DMS53 treated with DMSO at 0.1 percent for 48 hours (cell line): ENCODE results near the gene PABPN1L.

Experiments
- DNase-seq: peaks from one replicate; lab custom pipeline; 2025; ENCODE audit not compliant: unreplicated experiment; lab: John Stamatoyannopoulos, UW

Gene PABPN1L, protein sequence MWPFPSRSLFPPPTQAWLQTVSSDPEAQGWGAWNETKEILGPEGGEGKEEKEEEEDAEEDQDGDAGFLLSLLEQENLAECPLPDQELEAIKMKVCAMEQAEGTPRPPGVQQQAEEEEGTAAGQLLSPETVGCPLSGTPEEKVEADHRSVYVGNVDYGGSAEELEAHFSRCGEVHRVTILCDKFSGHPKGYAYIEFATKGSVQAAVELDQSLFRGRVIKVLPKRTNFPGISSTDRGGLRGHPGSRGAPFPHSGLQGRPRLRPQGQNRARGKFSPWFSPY

GRCh38 chr16:88866151-88866920, at the start of gene PABPN1L:
PABPN1L (minus strand) TSS chr16:88866660; CDS start chr16:88866606, 54 bp downstream.
- peak; percentile 33 for DNase-seq

GRCh38 chr16:88915639-88916327, 49.3 kb upstream of the PABPN1L start:
- no peak for DNase-seq

GRCh38 chr16:88914750-88915368, 48.4 kb upstream of the PABPN1L start:
- no peak for DNase-seq

- no peak for DNase-seq
Measured at GRCh38 chr16:88913870-88914269, 47.4 kb upstream of the PABPN1L start.

DNA sequence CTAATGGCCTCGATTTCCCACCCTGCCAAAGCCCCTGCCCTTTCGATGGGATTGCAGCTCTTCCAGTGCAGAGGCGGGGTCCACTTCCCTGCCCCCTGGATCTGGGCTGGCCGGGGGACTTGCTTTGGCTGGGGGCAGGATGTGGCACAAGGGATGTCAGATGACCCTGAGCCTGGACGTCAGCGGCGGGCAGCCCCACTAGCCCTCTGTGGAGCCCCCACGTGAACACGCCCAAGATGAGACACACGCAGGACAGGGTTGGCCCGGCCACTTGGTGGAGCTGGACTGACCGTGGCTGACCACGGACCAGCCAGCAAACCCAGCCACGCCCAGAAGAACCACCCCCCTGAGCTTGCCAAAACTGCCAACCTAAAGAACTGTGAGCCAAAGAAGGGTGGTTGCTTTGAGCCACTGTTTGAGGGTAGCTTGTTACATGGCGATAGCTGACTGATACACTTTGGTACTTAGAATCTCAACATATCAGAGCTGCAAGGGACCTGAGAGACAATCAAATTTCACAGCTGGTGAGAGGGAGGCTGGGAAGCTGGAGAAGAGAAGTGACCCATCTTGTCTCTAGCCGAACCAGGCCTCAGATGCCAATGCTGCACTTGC, 46.6 kb upstream of the PABPN1L start:
- DNase-seq, result no peak

GRCh38 chr16:88912556-88912955, 46.1 kb upstream of the PABPN1L start:
- no peak for DNase-seq

DNA sequence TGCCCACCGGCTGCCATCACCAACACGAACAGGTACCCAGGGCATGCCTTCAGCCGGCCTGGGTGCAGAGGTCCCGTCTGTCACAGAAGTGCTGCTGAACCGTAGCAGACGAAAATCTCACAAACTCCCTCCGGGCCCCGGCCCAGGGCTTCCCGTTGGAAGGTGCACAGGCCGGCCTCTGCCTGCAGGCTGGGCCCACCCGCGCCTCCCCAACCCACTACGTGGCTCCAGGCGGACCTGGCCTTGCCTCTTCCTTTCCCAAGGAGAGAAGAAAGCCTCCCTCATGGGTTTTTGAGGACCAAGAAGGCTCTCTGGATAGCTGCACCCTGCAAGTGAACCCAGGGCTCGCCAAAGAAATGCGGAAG, 45.5 kb upstream of the PABPN1L start:
- DNase-seq, result no peak

GRCh38 chr16:88911136-88911945, 44.9 kb upstream of the PABPN1L start:
- DNase-seq, result no peak

DNA sequence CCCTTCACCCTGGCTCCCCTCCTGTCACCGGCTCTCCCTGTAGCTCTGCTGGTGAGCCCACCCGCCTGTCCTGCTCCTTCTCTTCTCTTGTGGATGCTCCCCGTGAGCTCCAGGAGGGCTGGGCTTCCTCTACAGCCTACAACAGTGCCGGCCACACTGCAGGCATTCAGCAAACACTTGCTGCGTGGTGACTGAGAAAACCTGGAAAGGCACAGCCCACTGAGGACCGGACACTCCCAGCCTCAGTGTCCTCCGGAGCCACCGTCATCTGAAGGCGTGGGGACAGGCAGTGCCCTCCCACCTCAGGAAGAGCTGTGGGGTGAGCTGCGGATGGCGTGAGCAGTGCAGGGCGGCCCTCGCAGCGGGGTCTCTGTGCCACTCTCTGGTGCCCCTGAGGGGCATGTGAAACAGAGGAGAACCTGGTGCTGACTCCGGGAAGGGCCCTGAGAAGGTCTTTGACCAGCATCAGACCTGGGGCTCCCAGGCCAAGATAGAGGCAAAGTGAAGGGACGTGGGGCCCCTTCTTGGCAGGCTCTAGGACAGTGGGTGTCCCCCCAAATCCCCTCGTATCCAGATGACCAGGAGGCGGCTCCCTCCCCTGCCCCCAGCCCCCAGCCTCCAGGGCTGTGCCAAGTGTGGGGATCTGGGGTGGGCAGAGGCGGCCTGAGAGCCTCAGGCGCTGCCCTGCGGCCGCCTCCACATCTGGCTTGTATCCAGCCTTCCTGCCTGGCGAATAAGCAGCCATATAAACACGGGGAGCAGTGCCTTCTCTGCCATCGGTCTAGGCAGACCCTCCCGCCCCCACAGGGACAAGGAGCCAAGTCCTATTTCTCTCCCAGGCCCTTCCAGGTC, 44.0 kb upstream of the PABPN1L start:
- no peak for DNase-seq

DNA sequence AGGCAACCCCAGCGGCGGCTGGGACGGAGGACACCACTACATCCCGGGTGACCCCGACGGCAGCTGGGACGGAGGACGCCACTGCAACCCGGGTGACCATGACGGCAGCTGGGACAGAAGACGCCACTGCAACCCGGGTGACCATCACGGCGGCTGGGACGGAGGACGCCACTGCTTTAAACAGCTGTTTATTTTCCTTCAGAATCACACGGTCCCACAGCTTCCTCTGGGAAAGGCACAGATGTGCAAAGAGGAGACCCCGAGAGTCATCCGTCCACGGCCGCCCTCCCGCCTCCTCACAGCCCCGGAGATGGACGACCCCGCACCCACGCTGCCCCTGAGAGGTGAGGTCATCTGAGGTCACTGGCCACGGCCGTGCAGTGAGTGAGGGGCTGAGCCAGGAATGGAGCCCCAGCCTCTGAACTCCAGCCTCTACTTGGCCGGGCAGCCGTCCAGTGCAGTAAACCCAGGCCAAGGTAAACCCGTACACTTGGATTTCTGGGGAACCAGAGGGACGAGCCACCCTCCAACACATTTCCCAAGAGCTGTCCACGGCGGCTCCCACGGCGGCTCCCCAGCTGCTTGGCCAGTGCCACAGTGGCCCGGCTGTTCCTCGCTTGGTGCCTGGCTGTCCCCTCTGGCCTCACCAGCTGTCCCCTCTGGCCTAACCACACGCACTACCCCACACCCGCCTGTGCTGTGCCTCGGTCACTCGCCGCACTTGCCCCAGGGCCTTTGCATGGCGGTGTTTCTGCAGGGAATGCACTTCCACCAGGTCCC, 43.2 kb upstream of the PABPN1L start:
- DNase-seq, result no peak

GRCh38 chr16:88908307-88908706, 41.8 kb upstream of the PABPN1L start:
- no peak for DNase-seq

DNA sequence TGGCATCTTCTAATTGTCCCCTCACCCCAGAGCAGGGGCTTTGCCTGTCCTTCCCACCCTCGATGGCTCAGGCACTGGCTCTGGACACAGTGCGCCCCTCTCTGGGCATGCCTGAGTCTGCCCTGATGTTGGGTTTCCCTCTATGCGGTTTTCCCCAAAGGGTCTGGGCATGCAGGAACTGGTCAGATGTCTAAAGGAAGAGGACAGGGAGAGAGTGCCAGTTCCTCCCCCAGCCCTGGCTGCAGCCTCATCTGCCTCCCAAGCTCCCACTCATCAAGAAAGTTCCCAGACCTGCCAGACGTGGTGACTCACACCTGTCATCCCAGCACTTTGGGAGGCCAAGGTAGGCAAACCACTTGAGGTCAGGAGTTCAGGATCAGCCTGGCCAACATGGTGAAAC, 41.3 kb upstream of the PABPN1L start:
- DNase-seq, result no peak

DNA sequence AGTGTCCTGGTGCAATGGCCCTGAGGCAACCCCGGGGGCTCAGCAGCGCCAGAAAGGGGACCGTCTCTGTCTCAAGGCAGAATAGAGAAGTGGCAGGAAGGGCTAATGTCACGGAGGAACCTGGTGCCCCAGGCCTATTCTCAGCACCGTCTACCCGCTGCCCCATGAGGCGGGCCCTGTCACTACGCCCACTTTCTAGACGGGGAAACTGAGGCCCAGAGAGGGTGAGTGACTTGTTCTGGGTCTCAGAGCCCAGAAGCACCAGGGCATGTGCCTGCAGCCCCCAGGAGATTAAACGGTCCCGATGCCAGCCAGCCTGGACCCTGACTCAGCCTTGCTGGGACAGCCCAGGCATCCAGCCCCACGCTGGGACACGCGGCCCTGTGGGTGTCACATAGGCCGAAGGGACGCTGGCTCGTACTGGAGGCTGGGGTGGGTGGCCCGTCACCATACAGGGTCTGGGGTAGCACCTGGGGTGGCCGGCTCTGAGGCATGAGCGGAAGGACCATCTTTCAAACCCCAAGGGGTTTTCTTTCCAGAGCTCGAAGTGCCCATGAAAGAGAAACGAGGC, 40.2 kb upstream of the PABPN1L start:
- no peak for DNase-seq

GRCh38 chr16:88906020-88906419, 39.6 kb upstream of the PABPN1L start:
- DNase-seq, result no peak

DNA sequence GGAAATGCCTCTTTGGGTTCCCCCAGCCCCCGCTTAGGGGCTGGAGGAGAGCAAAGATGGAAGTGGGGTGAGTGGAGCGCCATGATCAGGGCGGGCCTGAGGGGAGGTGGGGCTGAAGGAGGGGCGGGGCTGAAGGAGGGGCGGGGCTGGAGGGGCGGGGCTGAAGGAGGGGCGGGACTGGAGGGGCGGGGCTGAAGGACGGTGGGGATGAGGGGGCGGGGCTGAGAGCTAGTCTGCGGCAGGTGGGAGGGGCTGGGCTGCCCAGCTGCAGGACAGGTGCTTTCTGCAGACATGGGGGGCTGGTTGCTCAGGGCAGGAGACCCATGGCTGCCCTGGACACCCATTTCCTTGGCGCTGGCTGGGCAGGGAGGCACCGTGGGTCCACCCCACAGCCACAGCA, 39.1 kb upstream of the PABPN1L start:
- no peak for DNase-seq

DNA sequence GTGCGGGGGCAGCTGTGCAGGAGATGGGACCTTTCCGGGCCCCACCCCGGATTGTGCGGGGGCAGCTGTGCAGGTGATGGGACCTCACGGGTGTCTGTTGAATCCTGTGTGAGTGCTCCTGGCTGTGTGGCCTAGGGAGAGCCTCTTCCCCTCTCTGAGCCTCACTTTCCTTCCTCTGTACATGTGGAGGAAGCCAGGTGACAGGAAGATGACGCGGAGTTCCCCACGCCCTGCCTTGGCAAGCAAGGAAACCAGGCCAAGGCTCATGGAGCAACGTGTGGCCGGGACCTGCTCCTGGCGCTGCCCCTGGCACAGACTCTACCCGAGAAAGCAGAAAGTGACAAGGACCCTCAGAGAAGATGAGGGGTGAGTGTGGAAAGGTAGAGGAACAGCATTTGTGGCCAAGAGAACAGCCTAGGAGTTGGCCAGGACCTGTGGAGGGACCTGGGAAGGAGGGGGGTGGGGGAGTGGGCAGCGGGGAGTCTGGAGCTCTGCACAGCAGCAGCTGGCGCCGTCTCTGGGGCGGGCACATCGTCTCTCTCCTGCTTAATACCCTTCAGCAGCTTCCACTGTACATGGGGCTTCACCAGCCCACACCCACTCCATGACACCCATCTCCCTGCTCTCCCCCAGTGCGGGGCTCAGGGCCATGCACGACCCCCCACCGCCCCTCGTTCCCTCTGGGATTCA, 38.4 kb upstream of the PABPN1L start:
- DNase-seq, result no peak

- DNase-seq, result no peak
Measured at GRCh38 chr16:88903267-88903666, 36.8 kb upstream of the PABPN1L start.

GRCh38 chr16:88902744-88903143, 36.3 kb upstream of the PABPN1L start:
- DNase-seq, result no peak
